ENCODE measurements around the gene TREX2. TPM values are rescaled to one million over a fixed set of nuclear protein-coding genes. Genes with fewer than 3 reads are reported as not detected.

Gene TREX2
- polyA plus RNA-seq, 3 donors: 0.37 to 0.75 (median 0.64) TPM

DNA sequence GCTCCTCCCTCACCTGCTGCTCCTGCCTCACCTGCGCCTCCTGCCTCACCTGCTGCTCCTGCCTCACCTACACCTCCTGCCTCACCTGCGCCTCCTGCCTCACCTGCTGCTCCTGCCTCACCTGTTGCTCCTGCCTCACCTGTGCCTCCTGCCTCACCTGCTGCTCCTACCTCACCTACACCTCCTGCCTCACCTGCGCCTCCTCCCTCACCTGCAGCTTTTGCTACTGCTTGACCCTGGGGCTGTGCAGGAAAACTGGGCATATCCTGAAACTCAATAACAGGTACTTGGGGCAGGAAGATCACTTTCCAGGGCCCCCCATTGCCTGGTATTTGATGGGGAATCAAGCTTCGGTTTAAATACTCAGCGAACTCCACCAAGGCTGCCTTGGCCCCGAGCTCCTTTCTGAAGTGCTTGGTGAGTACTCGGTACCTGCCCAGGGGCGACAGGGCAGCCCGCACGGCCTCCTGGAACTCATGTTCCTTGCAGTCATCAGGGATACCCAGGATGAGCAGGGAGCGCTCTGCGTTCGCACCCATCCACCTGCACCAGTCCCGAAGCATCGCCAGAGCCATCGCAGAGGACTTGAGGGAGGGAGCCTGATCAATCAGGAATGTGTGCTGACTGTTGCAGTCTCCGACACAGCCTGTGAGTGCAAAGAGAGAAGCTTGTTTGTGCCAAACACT is 47.4 kb downstream of the TREX2 start:
- no peak for DNase-seq (ENCODE audit: extremely low read depth in 1 of 11, low read depth in 9 of 11, low spot score in 4 of 11)

DNA sequence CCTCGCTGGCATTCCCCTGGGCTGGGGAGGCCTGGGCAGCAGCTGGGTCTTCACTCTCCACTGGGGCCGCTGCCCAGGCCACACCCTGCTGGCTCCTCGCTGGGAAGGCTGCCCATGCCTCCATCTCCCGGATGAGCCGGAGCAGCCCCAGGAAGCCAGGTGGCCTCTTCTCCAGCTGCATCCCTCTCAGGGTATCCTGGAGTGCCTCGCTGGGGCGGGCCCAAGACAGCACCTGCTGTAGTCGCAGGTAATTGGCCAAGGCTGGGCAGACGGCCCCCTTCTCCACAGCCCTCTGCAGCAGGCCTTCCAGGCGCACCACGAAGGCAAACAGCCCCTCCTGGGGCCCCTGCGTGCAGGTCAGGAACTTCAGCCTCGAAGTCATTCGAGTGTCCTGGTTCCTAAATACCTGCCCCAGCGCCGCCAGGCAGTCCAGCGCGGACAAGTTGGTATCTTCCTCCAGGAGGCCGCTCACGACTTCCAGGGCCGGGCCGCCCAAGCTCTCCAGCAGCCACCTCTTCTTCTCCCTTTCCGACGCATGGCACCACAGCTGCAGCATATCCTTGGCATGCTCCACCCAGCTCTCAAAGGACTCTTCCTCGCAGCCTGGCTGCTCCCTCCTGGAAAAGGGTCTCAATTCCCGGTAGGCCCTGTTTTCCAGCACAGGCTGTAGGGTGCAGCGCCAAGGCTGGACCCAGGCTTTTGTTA is 48.4 kb downstream of the TREX2 start:
- DNase-seq (ENCODE audit: extremely low read depth in 1 of 11, low read depth in 9 of 11, low spot score in 4 of 11): no peak

DNA sequence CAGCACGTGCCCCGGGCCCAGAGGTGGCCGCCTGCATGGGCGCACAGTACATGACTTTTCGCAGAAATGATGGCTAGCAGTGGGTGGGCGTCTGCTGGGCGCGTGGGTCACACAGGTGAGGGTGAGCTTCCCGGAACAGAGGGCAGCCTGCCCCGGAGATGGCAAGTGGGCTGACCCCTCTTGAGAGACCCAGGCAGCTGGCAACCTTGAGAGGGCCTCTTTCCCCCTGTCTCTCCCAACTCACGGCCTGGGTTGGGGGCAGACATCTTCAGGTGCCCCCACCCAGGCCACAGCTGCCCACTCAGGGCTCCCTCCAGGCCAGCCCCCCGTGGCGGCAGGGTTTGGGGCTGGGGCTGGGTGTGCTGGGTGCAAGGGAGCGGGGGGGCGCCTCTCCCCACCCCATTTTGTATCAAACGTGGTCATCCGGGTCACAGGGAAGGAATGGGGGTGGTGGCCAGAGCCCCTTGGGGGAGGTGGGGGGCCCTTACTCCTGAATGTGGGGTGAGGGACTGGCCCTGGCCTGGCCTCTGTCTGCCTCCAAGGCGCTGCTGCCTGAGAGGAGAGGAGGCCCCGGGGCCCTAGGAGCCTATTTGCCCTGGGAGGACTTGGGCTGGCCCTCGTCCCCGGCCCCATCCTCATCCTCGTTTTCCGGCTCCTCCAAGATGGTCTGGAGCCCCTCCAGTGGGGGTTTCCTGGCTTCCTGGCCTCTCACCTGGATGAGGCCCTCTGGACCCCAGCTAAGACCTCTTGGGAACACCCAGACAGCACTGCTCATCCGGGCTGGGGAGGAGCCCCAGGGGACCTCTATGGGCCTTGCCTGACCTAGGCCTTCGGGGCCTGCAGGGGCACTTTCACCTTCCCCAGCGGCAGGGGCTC is 49.3 kb downstream of the TREX2 start:
- no peak for DNase-seq (ENCODE audit: extremely low read depth in 1 of 11, low read depth in 9 of 11, low spot score in 4 of 11)

DNA sequence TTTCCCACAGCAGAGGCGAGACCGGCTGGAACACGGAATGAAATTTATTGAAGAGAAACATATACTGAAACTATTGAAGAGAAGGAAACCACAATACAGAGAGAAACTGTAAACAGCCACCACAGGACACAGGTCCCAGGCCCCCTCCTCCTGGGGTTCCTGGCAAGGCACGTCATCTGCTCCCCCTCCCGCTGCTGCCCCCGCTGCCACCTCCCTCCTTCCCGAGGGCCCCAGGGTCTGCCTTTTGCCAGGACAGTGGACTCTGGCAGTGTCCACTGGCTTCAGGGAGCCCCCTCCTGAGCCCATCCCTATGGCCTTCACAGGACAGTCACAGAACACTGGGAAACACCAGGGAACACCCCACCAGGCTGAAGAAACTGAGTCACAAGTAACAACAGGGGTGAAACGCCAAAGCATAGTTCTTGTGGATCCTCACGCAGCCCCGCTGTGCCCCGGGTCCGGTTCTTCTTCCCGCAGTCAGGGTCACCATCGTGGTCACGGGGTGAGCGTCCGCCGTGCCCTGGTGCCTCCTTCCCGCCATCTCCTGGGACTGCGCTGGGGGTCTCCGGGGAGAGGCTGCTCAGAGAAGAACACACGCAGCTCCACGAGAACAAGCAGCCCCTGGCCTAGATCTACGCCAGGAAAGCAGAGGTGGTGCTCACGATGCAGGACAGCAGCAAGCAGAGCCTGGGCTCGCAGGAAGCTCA is 50.1 kb downstream of the TREX2 start:
- no peak for DNase-seq (ENCODE audit: extremely low read depth in 1 of 11, low read depth in 9 of 11, low spot score in 4 of 11)

DNA sequence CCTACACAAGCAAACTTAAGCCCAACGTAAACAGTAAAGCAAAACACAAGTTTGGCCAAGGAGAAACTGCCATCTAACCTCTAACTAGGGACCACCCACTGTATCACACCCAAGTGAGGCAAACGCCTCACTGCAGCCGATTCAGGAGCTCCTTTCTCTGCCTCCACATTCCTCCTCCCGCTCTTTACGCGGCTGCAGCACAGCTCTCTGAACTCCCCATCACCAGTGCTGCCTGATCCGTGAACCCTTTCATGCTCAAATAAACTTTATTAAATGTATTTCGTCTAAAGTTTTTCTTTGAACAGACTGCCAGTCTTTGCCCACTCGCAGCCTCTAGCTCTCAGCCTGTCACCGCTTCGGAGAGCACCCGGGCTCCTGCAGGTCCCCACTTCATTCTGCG is 51.2 kb downstream of the TREX2 start:
- DNase-seq (ENCODE audit: extremely low read depth in 1 of 11, low read depth in 9 of 11, low spot score in 4 of 11): no peak

Other genes starting within 250 kb of the TREX2 start
- under 1 TPM; 0.15 to 0.27 (median 0.20) TPM for gene PNMA6F, start 124.3 kb downstream of the TREX2 start, polyA plus RNA-seq (ENCODE audit: insufficient read length in 3 of 3)
- gene ZNF275, start 111.9 kb downstream of the TREX2 start, polyA plus RNA-seq (ENCODE audit: insufficient read length in 3 of 3): 10 to 100 TPM; 19.3 to 22.3 (median 20.5) TPM
- not detected for gene PNMA6E, start 44.7 kb downstream of the TREX2 start, polyA plus RNA-seq (ENCODE audit: insufficient read length in 3 of 3)
- 1 to 10 TPM in 1 of 3 donors, under 1 TPM in 2; 0.73 to 1.5 (median 0.92) TPM for gene ZFP92, start 34.6 kb downstream of the TREX2 start, polyA plus RNA-seq (ENCODE audit: insufficient read length in 3 of 3)
- 10 to 100 TPM; 25.3 to 33.3 (median 32.3) TPM for gene HAUS7, start 24.5 kb upstream of the TREX2 start, polyA plus RNA-seq (ENCODE audit: insufficient read length in 3 of 3)
- gene BGN, start 48.9 kb upstream of the TREX2 start, polyA plus RNA-seq (ENCODE audit: insufficient read length in 3 of 3): 100 to 1,000 TPM; 154 to 178 (median 162) TPM
- gene ATP2B3, start 71.6 kb upstream of the TREX2 start, polyA plus RNA-seq (ENCODE audit: insufficient read length in 3 of 3): under 1 TPM; 0.17 to 0.32 (median 0.24) TPM
- gene CCNQ, start 153.1 kb upstream of the TREX2 start, polyA plus RNA-seq (ENCODE audit: insufficient read length in 3 of 3): 10 to 100 TPM; 15.6 to 19.5 (median 17.0) TPM
- gene DUSP9, start 201.1 kb upstream of the TREX2 start, polyA plus RNA-seq (ENCODE audit: insufficient read length in 3 of 3): 10 to 100 TPM; 38.3 to 51.9 (median 46.8) TPM
- gene PNCK, start 227.8 kb upstream of the TREX2 start, polyA plus RNA-seq (ENCODE audit: insufficient read length in 3 of 3): 10 to 100 TPM in 1 of 3 donors, 1 to 10 TPM in 2; 7.6 to 13.9 (median 8.4) TPM
- gene SLC6A8, start 241.9 kb upstream of the TREX2 start, polyA plus RNA-seq (ENCODE audit: insufficient read length in 3 of 3): 10 to 100 TPM; 53.5 to 69.9 (median 59.4) TPM